ENCODE data around the gene DHRS4L2.
"Not testable (repeated sequence)": the region's sequence is repeated elsewhere in the genome, so short reads cannot be mapped to it uniquely, and the experiment has no call there.

DNA sequence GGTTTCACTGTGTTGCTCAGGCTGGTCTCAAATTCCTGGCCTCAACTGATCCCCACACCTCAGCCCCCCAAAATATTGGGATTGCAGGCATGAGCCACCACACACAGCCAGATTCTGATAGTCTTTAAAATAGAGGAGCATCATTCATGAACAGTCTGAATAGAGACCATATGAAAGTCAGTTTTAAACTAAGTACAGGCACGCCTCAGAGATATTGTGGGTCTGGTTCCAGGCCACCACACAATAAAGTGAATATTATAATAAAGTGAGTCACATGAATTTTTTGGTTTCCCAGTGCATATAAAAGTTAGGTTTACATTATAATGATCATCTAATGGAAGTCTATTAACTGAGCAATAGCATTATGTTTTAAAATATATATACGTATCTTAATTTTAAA is 27.0 kb upstream of the DHRS4L2 start:
- TF ChIP-seq, protein P1, sequence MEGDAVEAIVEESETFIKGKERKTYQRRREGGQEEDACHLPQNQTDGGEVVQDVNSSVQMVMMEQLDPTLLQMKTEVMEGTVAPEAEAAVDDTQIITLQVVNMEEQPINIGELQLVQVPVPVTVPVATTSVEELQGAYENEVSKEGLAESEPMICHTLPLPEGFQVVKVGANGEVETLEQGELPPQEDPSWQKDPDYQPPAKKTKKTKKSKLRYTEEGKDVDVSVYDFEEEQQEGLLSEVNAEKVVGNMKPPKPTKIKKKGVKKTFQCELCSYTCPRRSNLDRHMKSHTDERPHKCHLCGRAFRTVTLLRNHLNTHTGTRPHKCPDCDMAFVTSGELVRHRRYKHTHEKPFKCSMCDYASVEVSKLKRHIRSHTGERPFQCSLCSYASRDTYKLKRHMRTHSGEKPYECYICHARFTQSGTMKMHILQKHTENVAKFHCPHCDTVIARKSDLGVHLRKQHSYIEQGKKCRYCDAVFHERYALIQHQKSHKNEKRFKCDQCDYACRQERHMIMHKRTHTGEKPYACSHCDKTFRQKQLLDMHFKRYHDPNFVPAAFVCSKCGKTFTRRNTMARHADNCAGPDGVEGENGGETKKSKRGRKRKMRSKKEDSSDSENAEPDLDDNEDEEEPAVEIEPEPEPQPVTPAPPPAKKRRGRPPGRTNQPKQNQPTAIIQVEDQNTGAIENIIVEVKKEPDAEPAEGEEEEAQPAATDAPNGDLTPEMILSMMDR (IDR thresholded peaks at IDR 0.05) = not testable (repeated sequence)
- TF ChIP-seq POLR2A, POLR2AphosphoS5 (IDR thresholded peaks at IDR 0.05): not testable (repeated sequence)

All from transverse colon (tissue), 4 donors.